Epithelial cell of proximal tubule (primary cell): Measurements from ENCODE around the gene ITM2A. TPM values are rescaled to one million over a fixed set of nuclear protein-coding genes. Genes with fewer than 3 reads are reported as not detected.

Experiments
- DNase-seq: peaks from one replicate; pipeline ENCODE4 v3.0.0-alpha.2; 2011; ENCODE audit warnings: low read depth
- H3K4me3 ChIP-seq: 2 replicates; pipeline ENCODE4 v1.5.1; 2011; ENCODE audit warnings: low read depth, mild to moderate bottlenecking, low read length
- CTCF ChIP-seq: conservative IDR thresholded peaks from 2 replicates; pipeline ENCODE4 v1.5.1; 2012; ENCODE audit warnings: low read depth, mild to moderate bottlenecking, low read length
- total RNA-seq: library from RNA; depleted of rRNA; stranded (reverse); fragments of >200 nt; gene quantifications from 2 replicates; pipeline ENCODE4 v1.2.3, GENCODE V29; 2015

ITM2A gene
- total RNA-seq, 1 donor from 2014 or later = 6.3 TPM

- peak overlapping the region; percentile 49 for H3K4me3 ChIP-seq
- DNase-seq = no peak
- no peak for TF ChIP-seq CTCF
These were observed 620 bp downstream of the ITM2A start for GRCh38 chrX:79366556-79366872.

- DNase-seq = no peak
- TF ChIP-seq CTCF = no peak
- no peak overlapping the region for H3K4me3 ChIP-seq
These were observed 1.5 kb downstream of the ITM2A start for GRCh38 chrX:79365591-79365990.

GRCh38 chrX:79364306-79364705 lies 2.8 kb downstream of the ITM2A start:
- no peak for DNase-seq

GRCh38 chrX:79361192-79361870 lies 5.8 kb downstream of the ITM2A start:
- H3K4me3 ChIP-seq = no peak overlapping the region
- no peak for DNase-seq
- no peak for TF ChIP-seq CTCF

More at GRCh38 chrX:79364306-79364705, 2.8 kb downstream of the ITM2A start:
- no peak for TF ChIP-seq CTCF
- no peak overlapping the region for H3K4me3 ChIP-seq

GRCh38 chrX:79336869-79337815 lies 30.0 kb downstream of the ITM2A start:
- DNase-seq = no peak
- H3K4me3 ChIP-seq = no peak overlapping the region
- no peak for TF ChIP-seq CTCF

GRCh38 chrX:79330022-79330421 lies 37.1 kb downstream of the ITM2A start:
- no peak for DNase-seq
- no peak overlapping the region for H3K4me3 ChIP-seq
- no peak for TF ChIP-seq CTCF
